LNCaP clone FGC (cell line): ENCODE measurements around the gene NRARP.

Source experiments
- DNase-seq: peaks from one replicate; pipeline ENCODE4 v3.0.0-alpha.2; 2011; ENCODE audit warnings: low read depth
- H3K4me3 ChIP-seq: 2 replicates; pipeline ENCODE4 v1.5.1; 2011; ENCODE audit warnings: mild to moderate bottlenecking, low read depth, low read length, control low read depth
- CTCF ChIP-seq: IDR thresholded peaks from 2 replicates; pipeline ENCODE4 v1.5.1; 2012; ENCODE audit warnings: mild to moderate bottlenecking; ENCODE audit not compliant: control insufficient read depth, insufficient read depth; ENCODE audit errors: extremely low read depth

NRARP gene

DNA sequence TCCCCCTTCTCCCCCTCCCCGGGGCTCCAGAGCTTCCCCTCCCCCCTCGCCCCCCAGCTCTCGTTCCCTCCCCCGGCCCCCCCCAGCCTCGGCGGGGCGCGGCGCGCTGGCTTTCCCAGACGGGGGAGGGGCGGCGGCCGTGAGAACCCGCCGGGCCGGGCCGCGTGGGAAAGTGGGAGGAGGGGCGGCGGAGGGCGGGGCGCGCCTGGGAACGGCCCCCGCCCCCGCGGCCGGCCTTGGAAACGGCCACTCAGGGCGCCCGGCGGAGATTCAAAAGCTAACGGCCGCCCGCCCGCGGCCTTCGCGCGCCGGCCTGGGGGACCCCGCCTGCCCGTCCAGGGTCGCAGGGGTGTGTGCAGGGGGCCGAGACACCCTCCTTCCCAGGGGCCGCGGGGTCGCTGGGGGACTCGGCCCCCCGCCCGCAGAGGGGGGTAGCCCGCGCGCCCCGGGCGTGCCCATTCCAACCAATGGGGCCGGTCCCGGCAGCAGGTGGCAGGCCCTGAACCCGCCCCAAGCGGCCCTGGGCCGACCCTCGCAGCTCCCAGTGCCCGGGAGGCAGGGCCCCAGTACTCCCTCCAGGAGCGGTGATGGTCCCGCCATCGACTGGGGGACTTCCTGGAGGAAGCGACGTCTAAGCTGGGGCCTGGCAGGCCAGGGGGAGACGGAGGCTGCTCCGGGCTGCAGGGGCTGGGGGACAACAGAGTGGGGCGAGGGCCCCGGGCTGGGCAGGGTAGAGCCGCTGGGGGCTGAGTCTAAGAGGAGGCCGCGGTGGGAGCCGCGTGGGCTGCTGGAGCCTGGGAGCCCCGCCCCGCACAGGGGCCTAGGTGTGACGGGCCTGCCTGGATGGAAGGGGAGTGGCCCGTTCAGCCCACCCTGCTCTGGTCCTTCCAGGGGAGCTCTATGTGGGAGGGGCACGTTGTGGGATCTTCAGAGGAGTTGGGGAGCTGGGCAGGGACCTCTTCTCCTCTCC is 14.2 kb upstream of the NRARP start:
- no peak for TF ChIP-seq CTCF
- DNase-seq: no peak
- H3K4me3 ChIP-seq: no peak overlapping the region

DNA sequence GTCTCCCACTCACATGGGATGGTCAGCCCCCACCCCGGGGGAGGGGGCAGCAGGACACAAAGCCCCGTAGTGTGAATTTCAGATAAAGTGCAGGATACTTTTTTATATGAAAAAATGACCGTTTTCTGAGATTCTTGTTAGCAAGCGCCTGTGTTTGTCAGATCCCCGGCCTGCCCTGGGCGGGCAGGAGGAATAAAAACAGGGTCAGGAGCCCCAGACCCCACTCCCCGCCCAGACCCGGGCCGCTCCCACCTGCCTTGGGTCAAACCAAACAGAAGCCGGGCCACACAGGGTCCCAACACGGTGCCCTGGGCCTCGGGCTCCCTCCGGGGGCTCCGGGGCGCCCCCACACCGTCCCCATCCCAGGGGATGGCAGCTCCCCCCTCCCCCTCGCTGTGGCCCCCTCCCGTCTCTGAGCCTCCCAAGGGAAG is 13.5 kb upstream of the NRARP start:
- no peak for DNase-seq
- H3K4me3 ChIP-seq: no peak overlapping the region
- TF ChIP-seq CTCF: no peak

GRCh38 chr9:137314561-137315560 is 12.8 kb upstream of the NRARP start:
- no peak for TF ChIP-seq CTCF
- no peak for DNase-seq
- H3K4me3 ChIP-seq: no peak overlapping the region

GRCh38 chr9:137313956-137314560 is 12.0 kb upstream of the NRARP start:
- TF ChIP-seq CTCF: no peak
- H3K4me3 ChIP-seq: no peak overlapping the region
- no peak for DNase-seq

GRCh38 chr9:137313326-137313936 is 11.4 kb upstream of the NRARP start:
- no peak for TF ChIP-seq CTCF
- DNase-seq: no peak
- no peak overlapping the region for H3K4me3 ChIP-seq

- DNase-seq: no peak
- H3K4me3 ChIP-seq: no peak overlapping the region
- no peak for TF ChIP-seq CTCF
Measured at GRCh38 chr9:137312852-137313325, 10.8 kb upstream of the NRARP start.
